ENCODE results near the gene MDGA2.

The MDGA2 gene

GRCh38 chr14:47269756-47270492 is 405.5 kb downstream of the MDGA2 start:
- no peaks in the 10 kb centered on the region for H3K9me3 ChIP-seq (ENCODE audit: insufficient read depth, low read length, severe bottlenecking)
- ATAC-seq (ENCODE audit: insufficient read depth, low read depth) (no peak), DNase-seq (no peak)
- no peaks in the 10 kb centered on the region for H3K27me3 ChIP-seq (ENCODE audit: insufficient read depth, low read length, poor library complexity)
- H3K36me3 ChIP-seq (ENCODE audit: insufficient read depth, low read length) = no peaks in the 10 kb centered on the region
- no peaks in the 10 kb centered on the region for H4K20me1 ChIP-seq (ENCODE audit: insufficient read depth, low read length)
- H3K9ac ChIP-seq (ENCODE audit: low read depth, low read length) = no peak overlapping the region
- TF ChIP-seq, protein P1, sequence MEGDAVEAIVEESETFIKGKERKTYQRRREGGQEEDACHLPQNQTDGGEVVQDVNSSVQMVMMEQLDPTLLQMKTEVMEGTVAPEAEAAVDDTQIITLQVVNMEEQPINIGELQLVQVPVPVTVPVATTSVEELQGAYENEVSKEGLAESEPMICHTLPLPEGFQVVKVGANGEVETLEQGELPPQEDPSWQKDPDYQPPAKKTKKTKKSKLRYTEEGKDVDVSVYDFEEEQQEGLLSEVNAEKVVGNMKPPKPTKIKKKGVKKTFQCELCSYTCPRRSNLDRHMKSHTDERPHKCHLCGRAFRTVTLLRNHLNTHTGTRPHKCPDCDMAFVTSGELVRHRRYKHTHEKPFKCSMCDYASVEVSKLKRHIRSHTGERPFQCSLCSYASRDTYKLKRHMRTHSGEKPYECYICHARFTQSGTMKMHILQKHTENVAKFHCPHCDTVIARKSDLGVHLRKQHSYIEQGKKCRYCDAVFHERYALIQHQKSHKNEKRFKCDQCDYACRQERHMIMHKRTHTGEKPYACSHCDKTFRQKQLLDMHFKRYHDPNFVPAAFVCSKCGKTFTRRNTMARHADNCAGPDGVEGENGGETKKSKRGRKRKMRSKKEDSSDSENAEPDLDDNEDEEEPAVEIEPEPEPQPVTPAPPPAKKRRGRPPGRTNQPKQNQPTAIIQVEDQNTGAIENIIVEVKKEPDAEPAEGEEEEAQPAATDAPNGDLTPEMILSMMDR (IDR thresholded peaks at IDR 0.05; ENCODE audit: borderline replicate concordance, extremely low read depth, low read length, poor library complexity, severe bottlenecking) = no peak
- TF ChIP-seq EZH2 (IDR thresholded peaks at IDR 0.05; ENCODE audit: borderline replicate concordance, low read depth, low read length, severe bottlenecking) = no peak
- H3K4me3 ChIP-seq (ENCODE audit: low read depth in 1 of 2, low read length in 2 of 2) = no peak overlapping the region
- H3K27ac ChIP-seq (ENCODE audit: low read length) = no peak overlapping the region
- H3K79me2 ChIP-seq (ENCODE audit: insufficient read depth, low read length) = no peaks in the 10 kb centered on the region
- H2AFZ ChIP-seq (ENCODE audit: low read depth, low read length) = no peak overlapping the region
- H3K4me1 ChIP-seq (ENCODE audit: insufficient read depth, low read length) = no peaks in the 10 kb centered on the region
- H3K4me2 ChIP-seq (ENCODE audit: insufficient read depth, low read length) = no peak overlapping the region

- DNase-seq = no peak
- ATAC-seq (ENCODE audit: insufficient read depth, low read depth) = no peak
- Histone ChIP-seq H3K4me3 (ENCODE audit: low read depth in 1 of 2, low read length in 2 of 2) (no peak overlapping the region), H3K27me3 (ENCODE audit: insufficient read depth, low read length, poor library complexity) (no peaks in the 10 kb centered on the region), H4K20me1 (ENCODE audit: insufficient read depth, low read length) (no peaks in the 10 kb centered on the region), H2AFZ (ENCODE audit: low read depth, low read length) (no peak overlapping the region), H3K27ac (ENCODE audit: low read length) (no peak overlapping the region), H3K4me2 (ENCODE audit: insufficient read depth, low read length) (no peak overlapping the region), H3K4me1 (ENCODE audit: insufficient read depth, low read length) (no peaks in the 10 kb centered on the region), H3K79me2 (ENCODE audit: insufficient read depth, low read length) (no peaks in the 10 kb centered on the region), H3K9me3 (ENCODE audit: insufficient read depth, low read length, severe bottlenecking) (no peaks in the 10 kb centered on the region), H3K36me3 (ENCODE audit: insufficient read depth, low read length) (no peaks in the 10 kb centered on the region), H3K9ac (ENCODE audit: low read depth, low read length) (no peak overlapping the region)
- TF ChIP-seq EZH2 (IDR thresholded peaks at IDR 0.05; ENCODE audit: borderline replicate concordance, low read depth, low read length, severe bottlenecking) = no peak
- TF ChIP-seq, protein P1 (IDR thresholded peaks at IDR 0.05; ENCODE audit: borderline replicate concordance, extremely low read depth, low read length, poor library complexity, severe bottlenecking) = no peak
Observed at GRCh38 chr14:47264842-47265241, 410.6 kb downstream of the MDGA2 start.

DNA sequence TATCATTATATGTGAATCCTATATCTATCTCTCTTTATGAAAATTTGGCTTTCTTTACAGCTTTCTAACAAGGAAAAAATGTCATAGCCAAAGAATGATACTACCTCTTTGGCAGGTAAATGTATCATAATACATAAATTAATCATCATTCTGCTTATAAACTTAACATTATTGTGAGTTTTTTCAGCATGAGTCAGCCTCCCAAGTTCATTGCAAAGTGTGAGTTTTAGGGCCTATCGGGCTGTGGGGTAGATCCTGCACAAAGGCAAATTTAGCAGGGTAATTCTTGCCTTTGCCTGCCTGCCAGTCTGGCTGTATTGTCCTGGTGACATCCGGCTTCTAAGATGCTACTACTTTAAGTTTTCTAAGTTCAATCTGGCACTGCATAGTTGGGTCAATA is 412.6 kb downstream of the MDGA2 start:
- Histone ChIP-seq H3K9me3 (ENCODE audit: insufficient read depth, low read length, severe bottlenecking) (no peaks in the 10 kb centered on the region), H3K4me3 (ENCODE audit: low read depth in 1 of 2, low read length in 2 of 2) (no peak overlapping the region), H3K27me3 (ENCODE audit: insufficient read depth, low read length, poor library complexity) (no peaks in the 10 kb centered on the region), H3K79me2 (ENCODE audit: insufficient read depth, low read length) (no peaks in the 10 kb centered on the region), H3K4me2 (ENCODE audit: insufficient read depth, low read length) (no peak overlapping the region), H2AFZ (ENCODE audit: low read depth, low read length) (no peak overlapping the region), H3K4me1 (ENCODE audit: insufficient read depth, low read length) (no peaks in the 10 kb centered on the region), H3K36me3 (ENCODE audit: insufficient read depth, low read length) (no peaks in the 10 kb centered on the region), H3K9ac (ENCODE audit: low read depth, low read length) (no peak overlapping the region), H3K27ac (ENCODE audit: low read length) (no peak overlapping the region), H4K20me1 (ENCODE audit: insufficient read depth, low read length) (no peaks in the 10 kb centered on the region)
- no peak for TF ChIP-seq EZH2 (IDR thresholded peaks at IDR 0.05; ENCODE audit: borderline replicate concordance, low read depth, low read length, severe bottlenecking)
- TF ChIP-seq, protein P1 (IDR thresholded peaks at IDR 0.05; ENCODE audit: borderline replicate concordance, extremely low read depth, low read length, poor library complexity, severe bottlenecking) = no peak
- ATAC-seq (ENCODE audit: insufficient read depth, low read depth) (no peak), DNase-seq (no peak)
